NCI-H524 treated with DMSO at 0.1 percent for 48 hours (cell line): Measurements from ENCODE around the gene SNX8.
"Not testable (repeated sequence)": the region's sequence is repeated elsewhere in the genome, so short reads cannot be mapped to it uniquely, and the experiment has no call there.

ENCODE experiments used
- DNase-seq: peaks from one replicate; lab custom pipeline; 2025; lab: John Stamatoyannopoulos, UW

Gene SNX8

GRCh38 chr7:2326951-2327350 is 12.7 kb upstream of the SNX8 start:
- no peak for DNase-seq

GRCh38 chr7:2325162-2325561 is 10.9 kb upstream of the SNX8 start:
- no peak for DNase-seq

GRCh38 chr7:2321020-2321419 is 6.8 kb upstream of the SNX8 start:
- no peak for DNase-seq

DNA sequence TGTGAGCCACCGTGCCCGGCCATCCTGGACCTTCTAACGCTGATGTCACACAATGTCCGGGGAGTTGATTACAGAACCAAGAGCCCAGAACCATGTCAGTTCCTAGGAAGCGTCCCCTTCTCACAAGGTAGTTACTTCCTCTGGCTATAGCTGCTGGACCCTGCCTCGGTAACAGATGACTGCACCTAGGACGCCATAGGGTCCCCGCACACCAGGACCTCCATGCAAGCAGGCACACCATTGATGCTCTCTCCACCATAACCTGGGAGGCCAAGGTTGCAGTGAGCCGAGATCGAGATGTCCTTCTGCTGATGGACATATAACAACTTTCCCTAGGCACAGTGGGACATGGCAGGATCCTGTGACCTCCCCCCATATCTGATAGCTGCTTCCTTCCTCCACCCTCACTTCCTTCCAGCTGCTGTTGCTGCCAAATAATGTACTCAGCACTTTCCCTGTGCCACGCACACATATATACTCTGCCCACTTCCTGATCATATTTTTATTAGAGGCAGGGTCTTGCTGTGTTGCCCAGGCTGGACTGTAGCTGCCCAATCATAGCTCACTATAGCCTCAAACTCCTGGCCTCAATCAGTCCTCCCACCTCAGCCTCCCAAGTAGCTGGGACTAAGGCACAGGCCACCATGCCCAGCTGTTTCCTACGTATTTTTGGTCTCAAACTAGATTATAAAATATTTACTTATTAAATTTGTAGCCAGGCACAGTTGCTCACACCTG is 3.5 kb upstream of the SNX8 start:
- DNase-seq = no peak

DNA sequence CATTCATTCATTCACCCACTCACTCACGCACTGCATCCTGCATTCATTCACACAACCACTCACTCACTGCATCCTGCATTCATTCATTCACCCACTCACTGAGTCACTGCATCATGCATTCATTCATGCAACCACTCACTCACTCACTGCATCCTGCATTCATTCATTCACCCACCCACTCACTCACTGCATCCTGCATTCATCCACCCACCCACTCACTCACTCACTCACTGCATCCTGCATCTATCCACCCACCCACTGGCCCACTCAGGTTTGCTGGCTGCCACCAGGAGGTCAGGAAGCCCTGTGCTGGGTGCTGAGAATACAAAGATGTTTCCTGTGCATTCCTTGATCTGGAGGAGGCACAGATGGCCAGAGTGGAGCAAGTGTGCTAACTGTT is 2.3 kb upstream of the SNX8 start:
- DNase-seq = no peak

DNA sequence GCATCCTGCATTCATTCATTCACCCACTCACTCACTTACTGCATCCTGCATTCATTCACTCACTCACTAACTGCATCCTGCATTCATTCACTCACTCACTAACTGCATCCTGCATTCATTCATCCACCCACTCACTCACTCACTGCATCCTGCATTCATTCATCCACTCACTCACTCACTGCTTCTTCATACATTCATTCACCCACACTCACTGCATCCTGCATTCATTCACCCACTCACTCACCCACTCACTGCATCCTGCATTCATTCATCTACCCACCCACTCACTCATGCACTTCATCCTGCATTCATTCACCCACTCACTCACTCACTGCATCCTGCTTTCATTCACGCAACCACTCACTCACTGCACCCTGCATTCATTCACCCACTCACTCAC is 1.5 kb upstream of the SNX8 start:
- DNase-seq = no peak

DNA sequence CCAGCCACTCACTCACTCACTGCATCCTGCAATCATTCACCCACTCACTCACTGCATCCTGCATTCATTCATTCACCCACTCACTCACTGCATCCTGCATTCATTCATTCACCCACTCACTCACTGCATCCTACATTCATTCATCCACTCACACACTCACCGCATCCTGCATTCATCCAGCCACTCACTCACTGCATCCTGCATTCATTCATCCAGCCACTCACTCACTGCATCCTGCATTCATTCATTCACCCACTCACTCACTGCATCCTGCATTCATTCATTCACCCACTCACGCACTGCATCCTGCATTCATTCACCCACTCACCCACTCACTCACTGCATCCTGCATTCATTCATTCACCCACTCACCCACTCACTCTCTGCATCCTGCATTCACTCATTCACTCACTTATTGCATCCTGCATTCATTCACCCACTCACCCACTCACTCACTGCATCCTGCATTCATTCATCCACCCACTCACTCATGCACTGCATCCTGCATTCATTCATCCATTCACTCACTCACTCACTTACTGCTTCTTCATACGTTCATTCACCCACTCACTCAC is 802 bp upstream of the SNX8 start:
- DNase-seq = not testable (repeated sequence)

GRCh38 chr7:2313450-2314208 is 612 bp downstream of the SNX8 start:
- DNase-seq = no peak

DNA sequence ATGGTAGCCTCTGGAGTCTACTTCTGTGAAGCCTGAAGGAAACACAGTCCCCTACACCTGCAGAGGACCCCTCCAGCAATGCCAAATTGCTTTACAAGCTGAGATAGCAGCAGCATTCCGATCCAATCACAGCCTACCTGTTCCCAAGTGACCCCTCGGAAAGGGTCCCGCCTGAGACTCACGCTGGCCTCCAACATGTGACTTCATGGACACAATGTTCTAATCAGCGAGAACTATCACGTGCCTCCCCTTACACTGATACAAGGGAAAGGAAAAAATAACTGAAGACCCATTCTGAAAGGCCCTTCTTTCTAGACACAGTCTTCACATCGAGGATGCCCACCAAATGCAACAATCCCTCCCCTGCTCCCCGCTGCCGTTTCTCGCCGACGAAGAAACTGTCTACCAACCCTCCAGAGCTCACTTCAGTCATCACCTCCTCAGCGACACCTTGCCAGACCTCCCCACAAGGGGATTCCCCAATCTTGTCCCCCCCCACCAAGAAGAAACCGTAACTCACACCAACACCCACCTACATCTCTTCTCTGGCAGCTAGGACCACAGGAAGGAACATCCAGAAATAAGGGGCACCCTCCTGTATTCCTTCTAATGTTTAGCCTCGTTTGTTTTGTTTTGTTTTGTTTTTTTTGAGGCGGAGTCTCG is 1.8 kb downstream of the SNX8 start:
- DNase-seq = no peak

GRCh38 chr7:2309889-2310331 is 4.3 kb downstream of the SNX8 start:
- DNase-seq = no peak

DNA sequence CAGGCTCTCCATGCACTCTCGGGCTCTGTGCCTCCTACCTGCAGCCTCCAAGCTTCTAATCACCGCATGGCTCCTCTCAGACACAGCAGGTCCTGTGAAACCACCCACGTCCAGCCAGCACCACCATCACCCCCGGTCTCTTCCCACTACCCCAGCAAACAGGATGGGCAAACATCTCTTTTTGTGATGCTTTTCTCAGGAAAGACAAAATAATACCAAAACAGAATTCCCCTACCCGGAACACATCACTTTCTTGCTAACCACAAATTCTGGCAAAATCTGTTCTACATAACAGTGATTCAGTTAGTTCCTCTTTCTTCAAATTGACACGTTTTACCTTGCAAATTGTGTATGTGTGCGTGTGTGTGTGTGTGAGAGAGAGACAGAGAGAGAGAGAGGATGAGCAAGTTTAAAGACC is 6.5 kb downstream of the SNX8 start:
- no peak for DNase-seq

- DNase-seq = no peak
Measured at GRCh38 chr7:2306688-2307087, 7.6 kb downstream of the SNX8 start.

- not testable (repeated sequence) for DNase-seq
Measured at GRCh38 chr7:2305258-2305657, 9.0 kb downstream of the SNX8 start.

- not testable (repeated sequence) for DNase-seq
Measured at GRCh38 chr7:2303520-2303919, 10.7 kb downstream of the SNX8 start.

GRCh38 chr7:2302743-2303397 is 11.4 kb downstream of the SNX8 start:
- not testable (repeated sequence) for DNase-seq

DNA sequence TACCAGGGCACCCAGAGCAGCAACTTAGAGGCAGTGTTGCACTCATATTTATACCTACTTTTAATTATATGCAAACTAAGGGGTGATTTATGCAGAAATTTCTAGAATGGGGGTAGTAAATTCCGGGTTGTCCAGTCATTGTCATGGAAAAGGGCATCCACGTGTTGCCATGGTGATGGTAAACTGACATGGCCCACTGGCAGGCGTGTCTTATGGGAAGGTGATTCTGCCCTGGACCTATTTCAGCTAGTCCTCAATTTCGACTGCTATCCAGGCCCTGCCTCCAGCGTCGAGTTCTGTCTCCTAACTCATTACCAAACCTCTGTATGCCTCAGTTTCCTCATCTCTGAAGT is 12.8 kb downstream of the SNX8 start:
- DNase-seq = no peak

GRCh38 chr7:2299870-2300512 is 14.2 kb downstream of the SNX8 start:
- no peak for DNase-seq

DNA sequence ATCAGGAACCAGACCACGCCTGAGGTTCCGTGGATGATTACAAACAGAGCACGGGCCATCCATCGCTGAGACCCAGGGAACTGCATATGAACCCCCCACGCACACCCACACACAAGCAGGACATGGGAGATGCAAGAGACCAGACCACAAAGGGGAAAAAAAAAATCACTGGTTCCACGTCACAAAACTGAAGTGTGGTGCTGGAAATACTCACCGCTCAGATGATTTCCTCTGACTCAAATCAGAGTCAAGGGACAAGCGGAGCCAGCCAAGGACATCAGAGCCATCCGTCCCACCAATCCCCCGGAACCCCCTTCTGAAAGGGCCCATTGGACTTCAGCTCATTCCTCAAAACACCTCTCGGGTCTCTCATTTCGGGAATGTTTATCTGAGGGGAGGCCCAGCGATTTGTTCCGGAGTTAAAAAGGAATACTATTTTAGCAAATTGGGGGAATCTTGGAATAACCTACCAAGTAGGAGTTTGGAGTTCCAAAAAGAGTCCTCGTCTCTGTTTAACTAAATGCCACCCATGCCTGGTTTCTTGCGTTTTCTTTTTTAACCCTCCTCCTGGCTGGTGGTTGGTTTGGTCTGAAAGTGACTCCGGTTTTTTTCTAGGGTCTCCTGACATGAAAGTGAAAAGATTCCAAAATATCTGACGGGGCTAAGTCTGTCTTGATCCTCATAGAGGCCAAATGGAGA is 15.0 kb downstream of the SNX8 start:
- DNase-seq = no peak

GRCh38 chr7:2296832-2297231 is 17.4 kb downstream of the SNX8 start:
- no peak for DNase-seq

DNA sequence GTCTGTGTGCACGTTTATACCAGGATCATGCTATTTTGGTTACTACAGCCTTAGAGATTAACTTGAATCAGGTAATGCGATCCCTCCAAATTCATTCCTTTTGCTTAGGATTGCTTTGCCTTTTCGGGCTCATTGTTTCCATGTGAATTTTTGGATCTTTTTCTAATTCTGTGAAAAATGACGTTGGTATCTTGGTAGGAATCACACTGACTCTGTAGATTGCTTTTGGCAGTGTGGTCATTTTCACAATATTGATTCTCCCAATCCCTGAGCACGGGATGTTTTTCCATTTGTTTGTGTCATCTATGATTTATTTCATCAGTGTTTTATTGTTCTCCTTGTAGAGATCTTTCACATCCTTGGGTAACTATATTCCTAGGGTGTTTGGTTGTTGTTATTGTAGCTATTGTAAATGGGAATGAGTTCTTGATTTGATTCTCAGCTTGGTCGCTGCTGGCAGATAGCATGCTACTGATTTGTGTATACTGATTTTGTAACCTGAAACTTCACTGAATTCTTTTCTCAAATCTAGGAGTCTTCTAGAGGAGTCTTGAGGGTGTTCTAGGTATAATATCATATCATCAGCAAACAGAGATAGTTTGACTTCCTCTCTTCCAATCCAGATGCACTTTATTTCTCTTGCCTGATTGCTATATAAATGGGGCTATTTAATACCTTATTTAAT is 18.2 kb downstream of the SNX8 start:
- DNase-seq = no peak
